ENCODE measurements around the gene FKBP4.

The FKBP4 gene

GRCh38 chr12:2853626-2854025 is 58.9 kb downstream of the FKBP4 start:
- peak; percentile 86 for DNase-seq (ENCODE audit: low read depth)
